HEK293T (cell line): ENCODE data around the gene PRIMPOL.

ENCODE experiments used
- BHLHE40 ChIP-seq: fragments of 450-650 bp; IDR thresholded peaks from 2 replicates; pipeline ENCODE4 v1.6.1; 2016; ENCODE audit warnings: mild to moderate bottlenecking, moderate library complexity, borderline replicate concordance
- ELF4 ChIP-seq: fragments of 450-650 bp; IDR thresholded peaks from 2 replicates; pipeline ENCODE4 v1.6.1; 2017; ENCODE audit warnings: antibody characterized with exemption
- FOXM1 ChIP-seq: fragments of 450-650 bp; IDR thresholded peaks from 2 replicates; pipeline ENCODE4 v1.6.1; 2017; ENCODE audit warnings: mild to moderate bottlenecking, borderline replicate concordance
- TARDBP ChIP-seq: fragments of 450-650 bp; IDR thresholded peaks from 2 replicates; pipeline ENCODE4 v1.6.1; 2016

- TF ChIP-seq FOXM1 = no peak
- no peak for TF ChIP-seq TARDBP
- no peak for TF ChIP-seq ELF4
- no peak for TF ChIP-seq BHLHE40
Measured at GRCh38 chr4:184641022-184641421, 8.5 kb upstream of the PRIMPOL start.
